Posterior cingulate gyrus (tissue), 11 donors: ENCODE data around the gene LIMS2.
A peak's percentile ranks its signal among the peaks of the same experiment; 100 is the strongest.

Experiments
- DNase-seq, 10 donors: peaks; one replicate each; pipeline versions ENCODE4 v3.0.0 to v3.0.0-alpha.2; 2020 to 2021; ENCODE audit warnings: mixed read lengths in 3 of 10
- intact Hi-C: fragments of 100-400 bp; cut with DNase I; formaldehyde crosslinking; loops from one replicate; pipeline ENCODE4 v1.15.1; 2023

LIMS2 gene

DNA sequence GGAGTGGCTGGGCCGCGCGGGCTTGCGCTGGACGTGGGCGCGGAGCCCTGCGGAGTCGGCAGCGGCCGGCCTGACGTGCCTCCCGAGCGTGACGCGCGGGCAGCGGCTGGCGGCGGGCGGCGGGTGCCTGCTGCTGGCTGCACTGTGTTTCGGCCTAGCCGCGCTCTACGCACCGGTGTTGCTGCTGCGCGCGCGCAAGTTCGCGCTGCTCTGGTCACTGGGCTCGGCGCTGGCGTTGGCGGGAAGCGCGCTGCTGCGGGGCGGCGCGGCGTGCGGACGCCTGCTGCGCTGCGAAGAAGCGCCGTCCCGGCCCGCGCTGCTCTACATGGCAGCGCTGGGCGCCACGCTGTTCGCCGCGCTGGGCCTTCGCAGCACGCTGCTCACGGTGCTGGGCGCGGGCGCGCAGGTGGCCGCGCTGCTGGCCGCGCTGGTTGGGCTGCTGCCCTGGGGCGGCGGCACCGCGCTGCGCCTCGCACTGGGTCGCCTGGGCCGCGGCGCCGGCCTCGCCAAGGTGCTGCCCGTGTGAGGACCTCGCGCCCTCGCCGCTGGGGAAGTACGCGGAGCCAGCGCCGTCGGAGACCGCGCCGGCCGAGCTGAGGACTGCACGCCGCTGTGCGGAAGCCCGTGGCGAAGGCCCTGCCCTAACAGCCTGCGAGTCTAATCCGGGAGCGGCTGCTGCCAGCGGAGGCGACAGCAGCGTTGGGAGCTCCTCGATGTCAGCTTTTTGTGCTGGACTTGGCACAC lies 26.5 kb upstream of the LIMS2 start:
- intact Hi-C loops = loop anchor here (1.0 to 10.0 kb wide), 2 partner anchors 176 to 393 kb away; partner anchors contain the start of genes IWS1 and UGGT1
- DNase-seq = peak in 9 of 10 donors; percentile 35 to 95 (median 56)

DNA sequence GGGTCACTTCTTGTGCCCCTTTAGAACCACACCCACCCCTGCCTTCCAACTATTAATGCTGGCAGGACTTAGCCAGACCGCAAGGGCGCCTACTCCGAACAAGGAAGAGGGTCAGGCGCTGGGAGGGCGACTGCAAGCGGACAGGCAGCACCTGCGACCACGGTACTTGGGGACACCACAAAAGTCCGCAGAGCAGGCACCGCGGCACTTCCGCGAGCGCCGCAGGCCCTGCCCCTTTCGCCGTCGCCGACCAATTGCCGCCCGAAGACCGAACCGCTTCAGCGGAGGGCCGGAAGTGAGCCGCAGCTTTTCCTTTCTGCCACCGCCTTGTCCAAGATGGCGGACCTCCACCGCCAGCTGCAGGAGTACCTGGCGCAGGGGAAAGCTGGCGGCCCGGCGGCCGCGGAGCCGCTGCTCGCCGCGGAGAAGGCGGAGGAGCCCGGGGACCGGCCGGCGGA lies 25.9 kb upstream of the LIMS2 start, which contains the start of gene SFT2D3:
Gene SFT2D3, plus strand, starts transcription at position 305 of the 458 bp plus-strand sequence. Its CDS starts 32 bp downstream, at position 337.
- intact Hi-C loops = loop anchor here (1.0 to 10.0 kb wide), 2 partner anchors 175 to 394 kb away; partner anchors contain the start of genes IWS1 and UGGT1
- DNase-seq = peak; percentile 88 to 99 (median 92)

DNA sequence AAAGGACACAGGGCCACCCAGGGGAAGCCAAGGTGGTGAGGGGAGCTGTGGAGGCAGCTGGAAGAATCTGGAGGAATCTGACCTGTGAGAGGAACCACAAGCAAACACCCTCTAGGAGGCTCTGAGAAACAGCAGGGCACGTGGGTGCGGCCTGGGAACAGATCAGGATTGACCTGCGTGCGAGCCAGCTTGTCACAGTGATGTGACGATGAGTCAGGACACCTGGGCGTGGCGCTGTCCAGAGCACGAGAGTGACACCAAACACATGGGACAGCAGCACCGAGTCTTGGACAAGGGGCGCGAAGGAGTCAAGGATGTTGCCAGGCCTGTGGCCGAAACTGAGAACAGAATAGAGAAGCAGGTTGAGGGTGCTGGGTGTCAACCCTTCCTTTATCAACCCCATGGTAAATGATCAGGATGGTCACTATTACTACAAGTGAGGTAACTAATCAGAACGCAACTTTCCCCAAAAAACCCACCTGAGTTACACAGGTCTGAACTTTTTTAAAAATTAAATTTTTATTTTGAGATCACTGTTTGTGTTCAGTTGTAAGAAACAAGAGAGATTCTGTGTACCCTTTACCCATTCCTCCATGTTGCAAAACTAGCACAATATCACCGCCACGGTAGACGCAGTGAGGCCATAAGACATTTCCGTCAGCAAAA lies 25.3 kb upstream of the LIMS2 start:
- DNase-seq = peak in 5 of 10 donors; percentile 17 to 89 (median 34)
- intact Hi-C loops = loop anchor here (1.0 to 10.0 kb wide), 2 partner anchors 174 to 394 kb away; partner anchors contain the start of genes IWS1 and UGGT1

DNA sequence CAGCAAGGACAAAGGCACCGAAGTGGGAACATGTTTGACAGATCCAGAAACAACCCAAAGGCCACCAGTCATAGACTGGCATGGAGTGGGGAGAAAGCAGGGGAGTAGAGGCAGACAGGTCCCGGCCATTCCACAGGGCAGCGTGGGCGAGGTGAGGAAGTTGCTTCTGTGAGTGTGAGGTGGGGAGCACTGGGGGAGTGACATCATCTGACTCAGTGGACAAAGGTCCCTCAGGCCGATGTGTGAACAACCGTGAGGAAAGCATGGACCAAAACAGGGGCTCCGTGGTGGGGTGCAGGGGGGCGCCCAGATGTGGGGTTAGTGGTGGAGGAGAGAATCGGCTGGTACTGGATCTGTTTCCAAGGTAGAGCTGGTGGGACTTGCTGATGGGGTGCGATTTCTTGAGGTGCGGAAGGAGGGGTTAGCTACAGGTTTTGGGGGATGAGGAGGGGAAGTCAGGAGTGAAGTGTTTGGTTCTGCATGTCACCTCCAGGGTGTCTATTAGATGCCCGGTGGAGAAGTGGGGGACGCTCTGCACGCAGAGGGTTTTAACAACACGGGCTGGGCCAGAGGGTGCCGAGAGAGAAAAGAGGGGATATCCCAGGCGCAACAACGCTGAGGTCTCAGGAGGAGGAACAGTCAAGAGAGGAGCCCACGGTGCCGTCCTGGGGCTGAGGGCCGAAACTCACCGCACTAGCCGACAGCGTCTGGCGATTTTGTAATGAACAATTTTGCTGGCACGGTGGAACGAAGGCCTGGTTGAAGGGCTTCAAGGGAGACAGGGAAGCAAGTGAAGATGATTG lies 23.4 kb upstream of the LIMS2 start:
- intact Hi-C loops = loop anchor here (5.0 kb wide), 2 partner anchors 51 to 106 kb away; partner anchors contain the start of gene GPR17
- DNase-seq = no peak

DNA sequence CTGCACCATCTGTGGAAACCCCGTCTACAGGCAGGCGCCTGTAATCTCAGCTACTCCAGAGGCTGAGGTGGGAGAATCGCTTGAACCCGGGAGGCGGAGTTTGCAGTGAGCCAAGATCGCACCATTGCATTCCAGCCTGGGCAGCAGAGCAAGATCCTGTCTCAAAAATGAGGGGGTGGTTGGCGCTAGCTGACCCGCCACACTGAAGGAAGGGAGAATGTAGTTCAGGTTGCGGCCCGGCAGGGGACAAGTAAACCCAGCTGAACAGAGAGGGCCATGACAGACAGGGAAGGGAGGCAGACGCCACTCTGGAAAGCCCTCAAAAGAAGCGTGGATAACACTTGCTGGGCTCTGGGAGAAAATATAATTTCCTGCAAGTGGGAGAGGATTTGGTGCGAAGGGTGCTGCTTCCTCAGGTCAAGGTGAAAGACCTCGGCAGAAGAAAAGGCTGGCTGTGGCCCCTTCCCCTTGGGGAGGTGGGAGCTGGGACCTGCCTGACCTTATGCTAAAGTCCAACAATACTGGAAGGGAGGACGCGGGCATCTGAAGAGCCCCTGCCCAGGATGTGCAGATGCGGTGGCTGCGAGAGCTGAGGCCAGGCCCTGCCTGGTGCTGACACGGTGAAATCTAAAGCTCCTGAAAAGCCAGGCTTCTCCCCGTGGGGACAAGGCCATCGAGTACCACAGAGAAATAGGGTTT lies 22.3 kb upstream of the LIMS2 start:
- intact Hi-C loops = loop anchor here (5.0 kb wide), 2 partner anchors 50 to 105 kb away; partner anchors contain the start of gene GPR17
- peak in 1 of 10 donors; percentile 52 for DNase-seq

DNA sequence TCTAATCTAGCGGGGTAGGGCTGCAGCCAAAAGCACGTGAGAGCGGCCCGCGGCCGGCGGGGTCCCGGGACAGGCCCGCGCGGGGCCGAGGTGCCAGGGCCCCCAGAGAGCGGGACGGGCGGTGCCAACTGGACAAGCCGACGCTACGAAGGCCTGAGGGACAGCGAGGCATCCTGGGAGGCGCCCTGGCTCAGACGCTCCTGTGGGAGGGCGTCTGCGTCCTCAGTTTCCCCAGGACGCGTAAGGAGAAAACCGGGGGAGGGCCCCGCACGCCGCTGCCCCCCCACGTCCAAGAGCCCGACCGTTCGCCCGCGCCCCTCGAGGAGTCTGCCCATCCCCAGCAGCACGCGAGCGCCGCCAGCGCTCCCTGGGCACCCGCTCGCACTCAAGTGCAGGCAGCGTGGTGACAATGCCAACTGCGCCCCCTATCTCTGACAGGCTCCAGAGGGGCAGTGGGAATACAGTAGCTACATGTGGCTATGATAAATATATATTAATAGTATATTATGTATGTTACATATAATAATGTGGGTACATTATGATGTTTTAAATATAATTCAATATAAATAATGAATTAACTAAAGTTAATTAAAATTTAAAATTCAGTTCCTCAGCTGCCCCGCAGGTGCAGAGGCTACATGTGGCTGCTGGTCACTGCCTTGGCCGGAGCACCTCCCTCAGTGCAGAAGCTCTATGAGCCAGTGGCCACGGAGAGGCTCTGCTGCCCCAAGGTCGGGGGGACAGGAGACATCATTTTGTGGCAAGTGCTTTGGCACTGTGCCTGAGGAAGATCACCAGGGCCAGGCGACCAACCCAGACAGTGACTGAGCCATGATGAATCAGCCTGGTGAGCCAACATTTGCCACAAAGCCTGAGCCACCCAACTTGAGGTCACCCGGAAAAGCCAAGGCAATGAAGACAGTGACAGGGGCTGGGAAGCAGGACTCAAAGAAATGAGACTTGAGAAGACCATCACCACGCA lies 20.5 kb upstream of the LIMS2 start:
- intact Hi-C loops = loop anchor here (5.0 kb wide), 2 partner anchors 48 to 103 kb away; partner anchors contain the start of gene GPR17
- peak in 9 of 10 donors; percentile 44 to 95 (median 65) for DNase-seq

DNA sequence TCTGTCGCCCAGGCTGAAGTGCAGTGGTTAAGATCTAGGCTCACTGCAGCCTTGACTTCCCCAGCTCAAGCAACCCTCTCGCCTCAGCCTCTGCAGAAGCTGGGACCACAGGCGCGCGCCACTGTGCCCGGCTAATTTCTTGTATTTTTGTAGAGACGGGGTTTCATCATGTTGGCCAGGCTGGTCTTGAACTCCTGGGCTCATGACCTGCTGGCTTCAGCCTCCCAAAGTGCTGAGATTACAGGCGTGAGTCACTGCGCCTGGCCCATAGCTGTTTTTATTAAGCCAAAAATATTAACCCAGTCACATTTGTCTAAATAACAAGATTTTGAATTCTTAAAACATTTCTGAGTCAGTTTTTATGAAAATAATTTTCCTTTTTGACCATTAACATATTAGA lies 19.7 kb upstream of the LIMS2 start:
- no peak for DNase-seq
- intact Hi-C loops = loop anchor here (5.0 kb wide), 2 partner anchors 48 to 103 kb away; partner anchors contain the start of gene GPR17

DNA sequence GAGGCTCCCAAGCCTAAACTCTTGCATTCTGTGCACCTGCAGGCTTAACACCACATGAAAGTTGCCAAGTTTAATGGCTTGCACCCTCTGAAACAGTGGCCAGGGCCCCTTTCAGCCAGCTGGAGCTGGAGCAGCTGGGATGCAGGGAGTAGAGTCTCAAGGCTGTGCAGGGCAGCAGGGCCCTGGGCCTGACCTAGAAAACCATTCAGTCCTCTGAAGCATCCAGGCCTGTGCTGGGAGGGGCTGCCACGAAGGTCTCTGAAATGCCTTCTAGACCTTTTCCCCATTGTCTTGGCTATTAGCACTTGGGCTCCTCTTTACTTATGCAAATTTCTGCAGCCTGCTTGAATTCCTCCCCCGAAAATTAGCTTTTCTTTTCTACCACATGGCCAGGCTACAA lies 15.4 kb upstream of the LIMS2 start:
- DNase-seq = no peak
- intact Hi-C loops = no loop called here

DNA sequence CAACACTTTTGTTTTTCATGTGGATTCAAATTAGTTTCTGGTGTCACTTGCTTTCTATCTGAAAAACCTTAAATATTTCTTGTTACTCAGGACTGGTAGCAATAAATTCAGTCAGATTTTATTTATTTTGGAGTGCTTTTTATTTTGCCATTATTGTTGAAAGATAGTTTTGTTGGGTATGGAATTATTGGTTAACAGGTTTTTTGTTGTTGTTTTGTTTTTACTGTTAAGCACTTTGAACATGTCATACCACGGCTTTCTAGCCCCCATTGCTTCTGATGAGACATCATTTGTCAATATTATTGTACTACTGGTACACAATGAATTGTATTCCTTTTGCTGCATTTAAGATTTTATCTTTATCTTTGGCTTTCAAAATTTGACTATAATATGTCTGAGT lies 13.1 kb upstream of the LIMS2 start:
- intact Hi-C loops = no loop called here
- no peak for DNase-seq

DNA sequence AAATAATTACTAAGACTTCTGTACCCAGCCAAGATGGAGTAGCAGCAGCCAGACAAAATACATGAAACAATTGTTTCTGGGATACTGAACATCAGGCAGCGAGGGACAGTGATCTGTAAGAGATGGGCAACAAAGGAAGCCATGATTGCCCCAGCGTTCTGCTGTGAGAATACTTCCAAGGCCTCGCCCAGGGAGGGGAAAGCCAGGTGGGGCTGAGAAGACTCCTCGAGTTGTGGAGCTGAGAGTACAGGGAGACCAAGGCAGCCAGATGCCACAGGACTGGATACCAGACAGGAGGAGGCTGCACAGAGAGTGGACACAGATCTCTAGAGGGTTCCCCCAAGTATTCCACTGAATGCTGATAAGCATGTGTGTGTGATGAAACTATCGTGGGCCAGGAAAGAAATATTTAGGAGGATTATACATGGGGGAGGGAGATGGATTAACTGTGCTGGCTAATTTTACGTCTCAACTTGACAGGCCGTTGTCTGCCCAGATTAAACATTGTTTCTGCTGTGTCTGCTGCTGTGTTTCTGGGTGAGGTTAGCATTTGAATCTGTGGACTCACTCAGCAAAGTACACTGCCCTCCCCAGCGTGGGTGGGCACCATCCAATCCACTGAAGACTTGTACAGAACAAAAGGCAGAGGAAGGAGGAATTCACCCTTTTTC lies 10.2 kb upstream of the LIMS2 start:
- intact Hi-C loops = no loop called here
- DNase-seq = no peak

DNA sequence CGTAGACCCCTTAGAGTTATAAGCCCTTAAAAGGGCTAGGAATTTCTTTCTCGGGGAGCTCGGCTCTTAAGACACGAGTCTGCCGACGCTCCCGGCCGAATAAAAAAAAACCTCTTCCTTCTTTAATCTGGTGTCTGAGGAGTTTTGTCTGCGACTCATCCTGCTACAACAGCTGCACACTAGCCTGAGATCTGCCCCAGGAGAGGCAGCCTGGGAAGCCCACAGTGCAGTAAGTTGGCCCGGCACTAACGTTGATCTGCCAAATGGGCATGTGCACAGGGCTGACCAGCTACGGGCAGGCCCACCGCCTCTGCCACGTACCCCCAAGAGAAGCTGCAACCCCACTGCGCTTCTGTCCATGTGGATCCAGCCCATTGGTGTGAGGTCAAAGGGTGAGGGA lies 8.4 kb upstream of the LIMS2 start:
- DNase-seq = no peak
- intact Hi-C loops = no loop called here

DNA sequence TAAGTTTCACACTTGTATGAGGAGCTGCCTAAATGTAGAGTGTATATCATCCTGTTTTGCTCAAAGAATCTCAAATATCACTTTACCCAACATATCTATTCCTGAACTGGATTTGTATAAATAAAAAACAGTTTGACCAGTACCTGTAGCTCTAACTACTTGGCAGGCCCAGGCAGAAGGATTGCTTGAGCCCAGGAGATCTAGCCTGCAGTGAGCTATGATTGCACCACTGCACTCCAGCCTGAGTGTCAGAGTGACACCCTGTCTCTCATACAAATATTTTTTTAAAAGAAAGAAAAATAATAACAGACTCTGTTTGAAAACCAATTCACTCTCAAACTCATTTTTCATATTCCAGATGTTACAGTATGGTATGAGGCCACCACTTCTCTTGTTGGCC lies 7.7 kb upstream of the LIMS2 start:
- DNase-seq = no peak

DNA sequence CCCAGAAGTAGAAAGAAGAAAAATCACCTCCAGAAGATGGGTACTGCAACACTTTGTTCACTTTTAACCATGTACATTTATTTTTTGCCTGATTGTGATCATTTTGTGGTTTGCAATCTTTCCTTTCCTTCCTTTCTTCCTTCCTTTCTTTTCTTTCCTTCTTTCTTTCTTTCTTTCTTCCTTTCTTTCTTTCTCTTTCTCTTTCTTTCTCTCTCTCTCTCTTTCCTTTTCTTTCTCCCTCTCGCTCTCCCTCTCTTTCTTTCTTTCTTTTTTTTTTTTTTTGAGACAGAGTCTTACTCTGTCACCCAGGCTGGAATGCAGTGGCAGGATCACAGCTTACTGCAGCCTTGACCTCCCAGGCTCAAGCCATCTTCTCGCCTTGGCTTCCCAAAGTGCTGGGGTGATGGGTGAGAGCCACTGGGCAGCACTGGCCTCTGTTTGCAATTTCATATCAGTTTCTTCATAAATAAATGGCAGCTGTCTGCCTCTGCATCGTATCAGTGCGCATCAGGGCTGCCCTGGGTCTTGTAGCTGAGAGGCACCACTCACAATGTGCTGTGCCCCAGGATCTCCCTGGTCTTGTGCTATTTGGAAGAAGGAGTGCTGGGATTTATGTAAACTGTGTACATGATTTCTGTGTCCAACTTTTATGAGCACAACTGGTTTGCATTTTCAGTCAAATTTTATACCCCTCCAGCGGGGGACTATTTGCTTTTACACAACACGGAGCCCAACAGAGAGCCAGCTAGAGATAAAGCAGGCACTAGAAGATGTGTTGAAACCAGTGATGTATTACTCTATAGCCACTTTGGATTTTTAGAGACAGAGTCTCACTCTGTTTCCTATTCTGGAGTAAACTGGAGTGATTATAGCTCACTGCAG lies 6.9 kb upstream of the LIMS2 start:
- intact Hi-C loops = no loop called here
- no peak for DNase-seq

More for the DNA sequence above, 7.7 kb upstream of the LIMS2 start:
- intact Hi-C loops = no loop called here

DNA sequence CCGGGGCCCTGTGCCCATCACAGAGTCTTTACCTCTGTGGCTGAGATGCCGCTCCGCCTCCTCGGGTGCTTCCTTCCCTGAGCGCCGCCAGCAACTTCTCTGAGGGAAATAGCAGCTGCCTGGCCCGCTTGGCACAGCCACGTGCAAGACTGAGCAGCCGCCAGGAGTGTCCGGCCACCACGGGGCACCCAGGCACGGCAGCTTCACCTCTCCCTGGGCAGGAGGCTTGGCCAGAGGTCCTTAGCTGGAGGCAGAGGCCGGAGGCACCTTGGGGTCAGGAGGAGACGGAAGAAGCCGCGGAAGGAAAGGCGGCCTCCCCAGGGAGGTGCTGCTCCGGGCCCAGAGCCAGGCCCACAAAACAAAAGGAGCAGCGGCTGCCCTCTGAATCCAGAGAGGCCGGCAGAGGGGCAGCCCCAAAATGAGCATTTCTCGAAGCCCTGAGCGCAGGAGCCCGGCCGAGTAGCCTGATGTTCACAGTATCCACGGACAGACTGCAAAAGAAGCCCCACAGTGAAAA lies 6.0 kb upstream of the LIMS2 start:
- peak in 2 of 10 donors; percentile 19 to 85 for DNase-seq
- intact Hi-C loops = no loop called here

DNA sequence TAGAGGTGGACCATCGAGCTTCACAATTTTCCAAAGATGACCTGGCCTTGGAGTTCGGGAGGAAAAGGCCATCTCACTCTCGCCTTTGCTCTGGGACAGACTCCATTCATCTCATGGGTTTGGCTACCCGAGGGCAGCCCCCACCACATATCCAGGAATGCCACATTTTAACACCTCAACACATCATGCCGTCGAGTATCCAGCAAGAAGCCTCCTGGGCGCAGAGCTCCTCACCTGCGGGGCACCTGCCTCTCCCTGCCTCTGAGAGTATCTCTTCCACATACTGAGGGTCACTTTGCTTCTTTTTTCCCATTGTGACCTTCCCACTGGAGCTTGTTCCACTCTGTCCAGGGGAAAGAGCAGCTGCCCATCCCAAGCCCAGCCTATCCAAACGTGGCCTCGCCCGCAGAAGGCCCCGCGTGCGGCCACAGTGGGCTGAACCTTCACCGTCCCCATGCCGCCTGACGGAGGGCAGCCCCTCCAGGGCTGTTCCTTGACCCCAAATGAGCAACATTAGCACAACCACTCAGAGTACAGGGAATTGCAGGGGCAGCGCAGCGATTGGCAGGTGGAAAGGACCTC lies 5.5 kb upstream of the LIMS2 start:
- intact Hi-C loops = no loop called here

DNA sequence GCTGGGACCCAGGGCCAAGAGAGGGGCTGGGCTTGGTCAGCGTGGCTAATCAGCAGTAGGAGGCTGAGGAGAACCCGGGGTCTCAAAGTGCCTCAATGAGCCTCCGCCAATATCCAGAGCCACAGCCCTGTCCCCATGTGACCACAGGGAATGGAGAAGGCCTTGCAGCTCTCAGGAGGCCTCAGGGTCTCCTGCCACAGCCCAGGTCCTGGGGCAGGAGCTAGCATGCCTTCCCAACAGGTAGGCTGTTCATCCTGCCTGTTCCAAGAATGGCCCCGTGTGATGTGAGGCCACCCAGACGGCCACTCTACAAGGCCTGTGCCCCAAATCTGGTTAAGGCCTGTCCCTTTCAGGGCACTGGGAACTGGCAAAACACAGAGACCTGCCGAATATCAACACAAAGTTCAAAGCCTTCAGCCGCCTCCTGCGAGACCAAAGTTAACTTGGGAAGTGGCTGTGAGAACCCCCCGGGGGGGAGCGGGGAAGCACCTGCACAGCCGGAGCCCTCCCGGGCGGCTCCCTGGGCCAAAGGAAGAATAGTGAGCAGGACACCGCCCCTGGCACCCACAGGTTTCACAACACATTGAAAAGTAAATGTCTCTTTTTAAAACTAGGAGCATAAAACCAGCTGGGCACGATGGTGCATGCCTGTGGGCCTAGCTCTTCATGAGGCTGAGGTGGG lies 4.5 kb upstream of the LIMS2 start:
- intact Hi-C loops = no loop called here
- no peak for DNase-seq

More for the DNA sequence above, 5.5 kb upstream of the LIMS2 start:
- no peak for DNase-seq
